Smooth muscle cell of bladder (primary cell): Measurements from ENCODE around the gene HES5. TPM values are rescaled to one million over a fixed set of nuclear protein-coding genes. Genes with fewer than 3 reads are reported as not detected.

Experiments
- total RNA-seq: library from RNA; depleted of rRNA; stranded (reverse); fragments of >200 nt; gene quantifications from 2 replicates; pipeline ENCODE4 v1.2.3, GENCODE V29; 2014

HES5 gene, protein sequence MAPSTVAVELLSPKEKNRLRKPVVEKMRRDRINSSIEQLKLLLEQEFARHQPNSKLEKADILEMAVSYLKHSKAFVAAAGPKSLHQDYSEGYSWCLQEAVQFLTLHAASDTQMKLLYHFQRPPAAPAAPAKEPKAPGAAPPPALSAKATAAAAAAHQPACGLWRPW
- not detected in 2 replicates for total RNA-seq

DNA sequence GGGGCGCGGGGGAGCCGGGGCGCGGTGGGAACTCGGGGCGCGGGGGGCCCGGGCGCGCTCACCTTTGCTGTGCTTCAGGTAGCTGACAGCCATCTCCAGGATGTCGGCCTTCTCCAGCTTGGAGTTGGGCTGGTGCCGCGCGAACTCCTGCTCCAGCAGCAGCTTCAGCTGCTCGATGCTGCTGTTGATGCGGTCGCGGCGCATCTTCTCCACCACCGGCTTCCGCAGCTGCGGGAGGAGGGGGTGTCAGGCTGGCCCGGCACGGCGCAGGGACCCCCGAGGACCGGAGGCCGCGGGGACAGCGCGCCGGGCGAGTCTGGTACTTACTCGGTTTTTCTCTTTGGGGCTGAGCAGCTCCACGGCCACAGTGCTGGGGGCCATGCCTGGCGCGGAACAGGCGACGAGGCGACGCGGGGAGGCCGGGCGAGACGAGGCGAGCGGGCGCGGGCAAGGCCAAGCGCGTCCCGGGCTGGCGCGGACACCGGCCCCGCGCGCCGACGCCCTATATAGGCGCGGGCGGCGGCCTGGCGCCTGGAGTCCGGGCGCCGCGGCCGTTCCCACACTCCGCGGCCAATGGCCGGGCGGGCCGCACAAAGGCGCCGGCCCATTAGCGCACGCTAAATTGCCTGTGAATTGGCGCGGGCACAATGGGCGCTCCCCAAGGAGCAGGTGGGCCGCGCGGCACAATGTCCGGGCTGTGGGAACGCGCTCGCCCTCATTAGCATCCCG lies at the start of gene HES5:
Gene HES5 (minus strand): TSS at position 480 of the 729 bp plus-strand sequence. CDS start 99 bp downstream, at position 381.

DNA sequence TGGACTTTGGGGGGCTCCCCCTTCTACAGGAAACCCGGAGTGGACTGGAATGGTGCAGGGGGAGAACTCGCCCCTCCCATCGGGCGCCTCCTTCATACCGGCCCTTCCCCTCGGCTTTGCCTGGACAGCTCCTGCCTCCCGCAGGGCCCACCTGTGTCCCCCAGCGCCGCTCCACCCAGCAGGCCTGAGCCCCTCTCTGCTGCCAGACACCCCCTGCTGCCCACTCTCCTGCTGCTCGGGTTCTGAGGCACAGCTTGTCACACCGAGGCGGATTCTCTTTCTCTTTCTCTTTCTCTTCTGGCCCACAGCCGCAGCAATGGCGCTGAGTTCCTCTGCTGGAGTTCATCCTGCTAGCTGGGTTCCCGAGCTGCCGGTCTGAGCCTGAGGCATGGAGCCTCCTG lies 26.2 kb upstream of the HES5 start, which contains the start of gene TNFRSF14:
Gene TNFRSF14 (plus strand): TSS at position 95 of the 401 bp plus-strand sequence. CDS start 294 bp downstream, at position 389.

DNA sequence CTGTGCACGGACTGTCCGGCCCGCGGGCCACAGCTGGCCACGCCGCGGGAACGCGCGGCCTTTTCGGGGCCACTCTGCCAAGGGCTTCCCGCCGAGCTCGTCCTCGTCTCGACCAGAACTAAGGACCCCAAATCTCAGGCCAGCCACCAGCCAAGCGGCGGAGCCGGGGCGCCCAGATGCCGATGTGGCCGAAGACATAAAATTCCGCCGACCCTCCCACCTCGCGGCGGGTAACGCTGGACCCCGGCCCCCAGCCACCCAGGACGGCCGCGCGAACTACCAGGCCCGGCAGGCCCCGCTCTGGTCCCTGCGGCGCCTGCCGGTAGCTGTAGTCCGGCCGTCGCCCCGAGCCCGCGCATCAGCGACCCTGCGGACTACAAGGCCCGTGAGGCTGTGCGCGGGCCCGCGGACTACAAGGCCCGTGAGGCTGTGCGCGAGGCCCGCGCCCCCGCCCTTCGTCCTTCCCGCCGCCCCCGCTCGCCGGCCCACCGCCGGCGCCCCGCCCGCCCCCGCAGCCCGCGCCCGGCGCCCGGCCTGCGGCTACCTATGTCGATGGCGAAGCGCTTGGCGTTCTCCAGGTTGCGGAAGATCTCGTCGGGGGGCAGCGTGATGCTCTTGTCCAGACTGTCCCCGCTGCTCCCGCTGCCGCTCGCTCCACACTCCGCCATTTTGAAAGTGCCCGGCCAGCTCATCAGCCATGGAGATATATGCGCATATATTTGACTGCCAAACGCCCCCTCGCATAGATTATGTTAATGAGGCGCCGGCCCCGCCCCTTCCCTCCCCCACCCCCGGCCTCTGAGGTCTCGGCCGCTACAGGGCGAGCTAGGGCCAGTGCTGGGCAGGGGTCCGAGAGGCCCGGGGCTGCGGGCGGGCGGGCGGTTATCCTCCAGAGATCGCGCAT lies 3.9 kb downstream of the HES5 start, which contains the start of gene PANK4:
Gene PANK4 (minus strand): TSS at position 677 of the 904 bp plus-strand sequence. CDS start 9 bp downstream, at position 668.

Other genes starting within 250 kb of the HES5 start
- 6.4 and 12.1 TPM in 2 replicates for gene MORN1, start 138.7 kb downstream of the HES5 start, total RNA-seq
- 79.4 and 102 TPM in 2 replicates for gene RER1, start 138.4 kb downstream of the HES5 start, total RNA-seq
- 22.9 and 26.8 TPM in 2 replicates for gene PEX10, start 117.7 kb downstream of the HES5 start, total RNA-seq
- gene PLCH2, start 54.0 kb downstream of the HES5 start, total RNA-seq: 0.09 and 0.14 TPM in 2 replicates
- gene PANK4, start 3.7 kb downstream of the HES5 start, total RNA-seq: 14.8 and 17.7 TPM in 2 replicates
- gene TNFRSF14, start 26.1 kb upstream of the HES5 start, total RNA-seq: 15.4 and 44.7 TPM in 2 replicates
- 5.5 and 6.0 TPM in 2 replicates for gene PRXL2B, start 56.5 kb upstream of the HES5 start, total RNA-seq
- under 0.01 TPM in 1 of 2 replicates, not detected in the other for gene MMEL1, start 102.8 kb upstream of the HES5 start, total RNA-seq